Panc1 (cell line): ENCODE data around the gene PCDHGB7. TPM values are rescaled to one million over a fixed set of nuclear protein-coding genes. Genes with fewer than 3 reads are reported as not detected.

Experiments used
- ATAC-seq: fragments of 200-7000 bp; cut with Tn5 transposase; 2 replicates; pipeline ENCODE4 v1.9.1; 2020; ENCODE audit warnings: mild to moderate bottlenecking, moderate library complexity
- BruUV-seq: library from RNA; stranded (reverse); fragments of 400-500 nt; replicated peaks from 2 replicates; lab custom pipeline; 2021; lab: Mats Ljungman, UMichigan
- CTCF ChIA-PET: fragments of 300-600 bp; sonication (Branson Sonifier 250); formaldehyde crosslinking; loops from one replicate; lab custom pipeline; 2022; ENCODE audit warnings: antibody characterized with exemption; lab: Charles Lee
- POLR2A ChIA-PET: fragments of 300-600 bp; sonication (Branson Sonifier 250); formaldehyde crosslinking; loops from one replicate; lab custom pipeline; 2022; ENCODE audit warnings: antibody characterized with exemption; lab: Charles Lee
- DNase-seq: peaks from one replicate; pipeline ENCODE4 v3.0.0-alpha.2; 2010; ENCODE audit warnings: low read depth, low spot score
- H3K27ac ChIP-seq: 2 replicates; pipeline ENCODE4 v1.5.1; 2011; ENCODE audit warnings: mild to moderate bottlenecking, low read length, inconsistent platforms
- H3K27me3 ChIP-seq: fragments of 200-500 bp; sonication (Bioruptor generic); 2 replicates; pipeline ENCODE4 v1.6.0; 2014; ENCODE audit warnings: low read length, inconsistent platforms; ENCODE audit not compliant: control insufficient read depth, insufficient read depth
- H3K36me3 ChIP-seq: fragments of 200-500 bp; sonication (Bioruptor generic); 2 replicates; pipeline ENCODE4 v1.5.1; 2014; ENCODE audit warnings: inconsistent platforms, mild to moderate bottlenecking, low read length, moderate library complexity; ENCODE audit not compliant: control insufficient read depth, insufficient read depth
- H3K4me1 ChIP-seq: 2 replicates; pipeline ENCODE4 v1.5.1; 2011; ENCODE audit warnings: inconsistent platforms, mild to moderate bottlenecking, low read length, moderate library complexity; ENCODE audit not compliant: control insufficient read depth, insufficient read depth
- H3K4me3 ChIP-seq, 2 experiments: 2 replicates each; pipeline ENCODE4 v1.5.1; 2011 to 2012; ENCODE audit warnings: low read depth in 2 of 2, low read length in 2 of 2, mild to moderate bottlenecking in 2 of 2, inconsistent platforms in 1 of 2, moderate library complexity in 1 of 2
- H3K9me3 ChIP-seq: fragments of 200-500 bp; sonication (Bioruptor generic); 2 replicates; pipeline ENCODE4 v1.5.1; 2014; ENCODE audit warnings: low read depth, mild to moderate bottlenecking, inconsistent platforms, low read length, moderate library complexity; ENCODE audit not compliant: control insufficient read depth, insufficient read depth
- CTCF ChIP-seq: fragments of 450-650 bp; IDR thresholded peaks from 2 replicates; pipeline ENCODE4 v1.5.1; 2017; ENCODE audit warnings: mild to moderate bottlenecking
- POLR2AphosphoS5 ChIP-seq: IDR thresholded peaks from 2 replicates; pipeline ENCODE4 v1.6.1; 2012; ENCODE audit warnings: mild to moderate bottlenecking, low read depth, low read length, moderate library complexity
- REST ChIP-seq, 2 experiments: IDR thresholded peaks; 2 replicates each; pipeline ENCODE4 v1.6.1; 2011 to 2012; ENCODE audit warnings: low read depth in 2 of 2, control low read depth in 1 of 2, low read length in 1 of 2, mild to moderate bottlenecking in 1 of 2, moderate library complexity in 1 of 2; ENCODE audit not compliant: insufficient read depth in 1 of 2
- SIN3A ChIP-seq: IDR thresholded peaks from 2 replicates; pipeline ENCODE4 v1.6.1; 2012; ENCODE audit warnings: low read depth, mild to moderate bottlenecking, low read length, moderate library complexity, borderline replicate concordance; ENCODE audit not compliant: insufficient read depth
- TCF7L2 ChIP-seq: IDR thresholded peaks from 2 replicates; pipeline ENCODE4 v1.6.1; 2011; ENCODE audit warnings: mild to moderate bottlenecking, low read depth, low read length, inconsistent platforms
- in situ Hi-C: cut with HindIII; loops from 2 replicates; pipeline ENCODE4 v1.10.0; 2016; ENCODE audit warnings: low sequenced_read_pairs, low pct_unique_long_range_greater_than_20kb
- intact Hi-C: fragments of 100-400 bp; cut with micrococcal nuclease; formaldehyde crosslinking; loops from one replicate; pipeline ENCODE4 v1.10.0; 2022; ENCODE audit not compliant: unreplicated experiment
- total RNA-seq: library from RNA; stranded (reverse); gene quantifications from one replicate; pipeline ENCODE4 v1.2.1, GENCODE V29; 2021; ENCODE audit not compliant: unreplicated experiment

Gene PCDHGB7
- total RNA-seq, 1 experiment from 2014 or later: 6.7 TPM

GRCh38 chr5:141399555-141400258 is 17.8 kb upstream of the PCDHGB7 start:
- intact Hi-C loops: no loop called here
- H3K4me1 ChIP-seq: no peaks in the 10 kb centered on the region
- H3K9me3 ChIP-seq: no peaks in the 10 kb centered on the region
- ATAC-seq (no peak), DNase-seq (no peak)
- no TSS peak for BruUV-seq
- TF ChIP-seq SIN3A: no peak
- TF ChIP-seq CTCF: no peak
- no peak for TF ChIP-seq TCF7L2
- no peaks in the 10 kb centered on the region for H3K36me3 ChIP-seq
- no peak overlapping the region for H3K27ac ChIP-seq
- no peak overlapping the region for H3K4me3 ChIP-seq
- POLR2A ChIA-PET: no interaction called here
- in situ Hi-C loops: no loop called here
- H3K27me3 ChIP-seq: no peaks in the 10 kb centered on the region; the same call in 1 of the 2 replicates
- CTCF ChIA-PET: no interaction called here

GRCh38 chr5:141402553-141403243 is 14.8 kb upstream of the PCDHGB7 start, which contains the start of gene PCDHGA9:
Gene PCDHGA9, plus strand, starts transcription at chr5:141402778. Its CDS starts 175 bp downstream, at chr5:141402953.
- POLR2A ChIA-PET: no interaction called here
- no TSS peak for BruUV-seq
- H3K4me1 ChIP-seq: no peaks in the 10 kb centered on the region
- DNase-seq: no peak
- no peaks in the 10 kb centered on the region for H3K36me3 ChIP-seq
- H3K27me3 ChIP-seq: no peaks in the 10 kb centered on the region
- H3K9me3 ChIP-seq: no peaks in the 10 kb centered on the region
- no peak within 1 kb of the TSS for H3K4me3 ChIP-seq
- no peak for ATAC-seq
- H3K27ac ChIP-seq: no peak within 1 kb of the TSS
- in situ Hi-C loops (no loop called here), intact Hi-C loops (no loop called here)
- CTCF ChIA-PET: interaction anchor here (0.8 kb wide), 1 partner anchor 11 kb away, joined by 3 read pairs; no protein-coding TSS in a partner anchor
- TF ChIP-seq SIN3A (no peak), CTCF (peak; percentile 20; the same call in 1 of the 2 replicates)

- H3K27ac ChIP-seq: no peak overlapping the region
- in situ Hi-C loops: no loop called here
- ChIA-PET CTCF (interaction anchor here (0.7 to 0.8 kb wide), 2 partner anchors 10 to 92 kb away, joined by 3 read pairs; no protein-coding TSS in a partner anchor), POLR2A (no interaction called here)
- H3K9me3 ChIP-seq: no peaks in the 10 kb centered on the region
- TF ChIP-seq SIN3A (no peak), CTCF (no peak), POLR2AphosphoS5 (no peak), REST (IDR thresholded peaks at IDR 0.05; ENCODE audit: insufficient read depth in 1 of 2, low read depth in 2 of 2, low read length in 1 of 2) (no peak), TCF7L2 (no peak)
- intact Hi-C loops: no loop called here
- no peak overlapping the region for H3K4me3 ChIP-seq
- no peak for ATAC-seq
- no peak for DNase-seq
- H3K4me1 ChIP-seq: no peaks in the 10 kb centered on the region
- H3K27me3 ChIP-seq: no peaks in the 10 kb centered on the region
- H3K36me3 ChIP-seq: no peaks in the 10 kb centered on the region
- no TSS peak for BruUV-seq
Observed at GRCh38 chr5:141403387-141403786, 14.1 kb upstream of the PCDHGB7 start.
